Esophagus (tissue), 2 donors: Measurements from ENCODE around the gene MYH14. TPM values are rescaled to one million over a fixed set of nuclear protein-coding genes. Genes with fewer than 3 reads are reported as not detected.

Source experiments
- H3K27ac ChIP-seq, 2 donors: one replicate each; pipeline ENCODE4 v1.5.1; 2013; ENCODE audit warnings: low read depth in 2 of 2, mild to moderate bottlenecking in 2 of 2, inconsistent platforms in 1 of 2, low read length in 1 of 2, moderate library complexity in 1 of 2
- H3K27me3 ChIP-seq, 2 donors: one replicate each; pipeline ENCODE4 v1.6.1; 2013; ENCODE audit warnings: low read length in 2 of 2, control low read depth in 1 of 2, mild to moderate bottlenecking in 1 of 2; ENCODE audit not compliant: insufficient read depth in 2 of 2, control insufficient read depth in 1 of 2
- H3K36me3 ChIP-seq, 2 donors: one replicate each; pipeline ENCODE4 v1.6.1; 2013; ENCODE audit warnings: low read length in 1 of 2; ENCODE audit not compliant: control insufficient read depth in 2 of 2, insufficient read depth in 2 of 2
- H3K4me1 ChIP-seq, 2 donors: one replicate each; pipeline ENCODE4 v1.6.1; 2013; ENCODE audit warnings: low read length in 1 of 2; ENCODE audit not compliant: control insufficient read depth in 2 of 2, insufficient read depth in 2 of 2
- H3K4me3 ChIP-seq, 2 donors: one replicate each; pipeline ENCODE4 v1.5.1; 2013; ENCODE audit warnings: low read length in 2 of 2, mild to moderate bottlenecking in 2 of 2, low read depth in 1 of 2, moderate library complexity in 1 of 2
- H3K9me3 ChIP-seq, 2 donors: one replicate each; pipeline ENCODE4 v1.6.1; 2013; ENCODE audit warnings: mild to moderate bottlenecking in 2 of 2, low read depth in 1 of 2, low read length in 1 of 2, moderate library complexity in 1 of 2; ENCODE audit not compliant: control insufficient read depth in 2 of 2, insufficient read depth in 1 of 2
- WGBS, 2 donors: extraction: QIAGEN DNeasy Blood & Tissue Kit; methylation state at CpG; one replicate each; pipeline ENCODE4 v1.1.7; 2013; 5-methylcytosine and 5-hydroxymethylcytosine counted together
- polyA plus RNA-seq, 2 donors: library from polyadenylated mRNA; stranded (reverse); fragments of 200-250 nt; gene quantifications; one replicate each; pipeline ENCODE4 v1.2.3, GENCODE V29; 2013
- donor health status: healthy with polysubstance abuse.
- donor health status: Bipolar disorder and iron deficiency.

Gene MYH14
- polyA plus RNA-seq, 2 donors = 72.9 to 110 TPM

DNA sequence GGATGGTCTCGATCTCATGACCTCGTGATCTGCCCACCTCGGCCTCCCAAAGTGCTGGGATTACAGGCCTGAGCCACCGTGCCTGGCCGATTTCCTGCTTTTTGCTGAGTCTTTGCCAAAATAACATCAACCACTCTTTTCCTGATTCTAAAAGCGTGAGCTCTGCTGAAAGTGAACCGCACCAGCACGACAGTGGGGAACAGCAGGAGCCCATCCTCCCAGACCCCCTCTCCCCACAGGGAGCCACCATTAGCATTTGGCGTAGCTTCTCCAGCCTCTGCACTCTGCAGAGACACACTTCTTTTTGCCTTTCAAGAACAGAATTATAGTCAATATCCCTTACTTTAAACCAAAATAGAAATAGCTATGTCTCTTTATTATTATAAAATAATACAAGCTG is 41.3 kb downstream of the MYH14 start:
- no peaks in the 10 kb centered on the region for H3K4me1 ChIP-seq
- H3K36me3 ChIP-seq = peaks cover 0 to 8% of the 10 kb centered on the region in 2 donors
- 55 to 72% methylated on average over 9 of the region's 9 CpGs for WGBS, 2 donors
- no peak overlapping the region for H3K27ac ChIP-seq
- no peaks in the 10 kb centered on the region for H3K27me3 ChIP-seq
- peaks cover 0 to 2% of the 10 kb centered on the region in 2 donors for H3K9me3 ChIP-seq
- H3K4me3 ChIP-seq = no peak overlapping the region

DNA sequence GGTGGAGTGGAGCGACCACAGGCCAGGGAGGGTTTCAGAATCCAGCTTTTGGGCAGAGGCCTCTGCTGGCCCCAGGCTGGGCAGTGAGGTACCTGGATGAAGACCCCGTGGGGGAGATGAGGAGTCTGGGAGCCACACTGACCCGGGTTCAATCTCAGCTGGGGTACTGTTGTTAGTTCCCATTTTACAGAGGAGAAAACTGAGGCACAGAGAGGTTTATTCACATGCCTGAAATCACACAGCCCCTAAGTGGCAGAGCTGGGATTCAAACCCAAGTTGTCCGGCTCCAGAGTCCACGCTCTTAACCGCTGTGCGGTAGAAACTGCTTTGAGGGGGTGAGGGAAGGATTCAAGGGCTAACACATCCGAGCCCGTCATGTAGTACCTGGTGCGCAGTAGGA is 45.0 kb downstream of the MYH14 start:
- peaks cover 3 to 9% of the 10 kb centered on the region in 2 donors for H3K9me3 ChIP-seq
- H3K27me3 ChIP-seq = no peaks in the 10 kb centered on the region
- WGBS, 2 donors = 90 to 94% methylated on average over 10 of the region's 10 CpGs
- H3K36me3 ChIP-seq = peaks cover 0 to 11% of the 10 kb centered on the region in 2 donors
- no peak overlapping the region for H3K27ac ChIP-seq
- H3K4me1 ChIP-seq = no peaks in the 10 kb centered on the region
- H3K4me3 ChIP-seq = no peak overlapping the region

DNA sequence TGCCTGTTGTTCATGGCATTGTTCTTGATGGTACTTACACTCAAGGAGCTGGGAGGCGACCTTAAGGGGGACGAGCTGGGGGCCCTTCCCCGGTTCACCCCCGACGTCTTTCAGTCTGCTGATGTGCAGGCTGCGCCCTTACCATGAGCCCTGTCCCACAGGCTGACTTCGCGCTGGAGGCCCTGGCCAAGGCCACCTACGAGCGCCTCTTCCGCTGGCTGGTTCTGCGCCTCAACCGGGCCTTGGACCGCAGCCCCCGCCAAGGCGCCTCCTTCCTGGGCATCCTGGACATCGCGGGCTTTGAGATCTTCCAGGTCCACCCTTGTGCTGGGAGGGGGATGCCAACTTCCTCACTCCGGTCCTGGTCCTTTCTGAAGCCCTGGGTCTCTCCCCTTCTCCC is 45.4 kb downstream of the MYH14 start:
- no peak overlapping the region for H3K4me3 ChIP-seq
- WGBS, 2 donors = 90 to 91% methylated on average over 19 of the region's 19 CpGs
- H3K27me3 ChIP-seq = no peaks in the 10 kb centered on the region
- peaks cover 0 to 11% of the 10 kb centered on the region in 2 donors for H3K36me3 ChIP-seq
- H3K27ac ChIP-seq = no peak overlapping the region
- H3K4me1 ChIP-seq = no peaks in the 10 kb centered on the region
- H3K9me3 ChIP-seq = peaks cover 3 to 11% of the 10 kb centered on the region in 2 donors

DNA sequence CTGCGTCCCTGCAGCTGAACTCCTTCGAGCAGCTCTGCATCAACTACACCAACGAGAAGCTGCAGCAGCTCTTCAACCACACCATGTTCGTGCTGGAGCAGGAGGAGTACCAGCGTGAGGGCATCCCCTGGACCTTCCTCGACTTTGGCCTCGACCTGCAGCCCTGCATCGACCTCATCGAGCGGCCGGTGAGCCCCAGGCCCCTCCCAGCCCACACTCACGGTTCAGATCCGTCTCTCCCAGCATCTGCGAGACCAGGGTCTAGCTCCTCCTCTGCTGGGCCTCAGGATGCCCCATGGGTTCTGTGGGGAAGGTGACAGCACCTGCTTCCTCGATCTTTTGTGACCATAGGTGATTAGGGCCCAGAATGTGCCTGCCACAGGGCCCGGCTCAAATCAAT is 46.2 kb downstream of the MYH14 start:
- 72% methylated on average over 16 of the region's 16 CpGs for WGBS, 2 donors
- peaks cover 0 to 11% of the 10 kb centered on the region in 2 donors for H3K36me3 ChIP-seq

DNA sequence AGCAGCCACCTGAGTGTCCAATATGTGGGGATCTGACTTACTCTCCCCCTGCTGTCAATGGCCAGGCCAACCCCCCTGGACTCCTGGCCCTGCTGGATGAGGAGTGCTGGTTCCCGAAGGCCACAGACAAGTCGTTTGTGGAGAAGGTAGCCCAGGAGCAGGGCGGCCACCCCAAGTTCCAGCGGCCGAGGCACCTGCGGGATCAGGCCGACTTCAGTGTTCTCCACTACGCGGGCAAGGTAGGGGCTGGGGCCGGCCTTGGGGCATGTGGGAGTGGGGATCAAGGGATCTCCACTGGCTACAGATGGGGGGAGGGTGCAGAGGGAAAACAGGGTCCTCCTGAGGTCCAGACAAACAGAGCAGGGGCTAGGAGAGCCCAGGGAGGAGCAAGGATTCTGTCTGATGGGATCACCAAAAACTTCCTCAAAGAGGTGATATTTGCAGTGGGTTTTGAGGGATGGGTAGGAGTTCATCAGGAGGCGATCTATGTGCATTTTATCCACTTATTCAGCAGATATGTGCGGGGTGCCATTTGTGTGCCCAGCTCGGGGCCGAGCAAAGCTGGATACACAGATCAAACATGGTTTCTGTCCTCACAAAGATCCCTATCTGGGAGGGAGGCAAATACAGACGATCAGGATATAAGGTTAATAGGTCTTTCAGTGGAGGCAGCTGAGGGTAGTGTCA is 47.2 kb downstream of the MYH14 start:
- Histone ChIP-seq H3K4me3 (no peak overlapping the region), H3K27ac (no peak overlapping the region), H3K27me3 (no peaks in the 10 kb centered on the region), H3K4me1 (no peaks in the 10 kb centered on the region), H3K36me3 (peaks cover 0 to 11% of the 10 kb centered on the region in 2 donors), H3K9me3 (peaks cover 3 to 11% of the 10 kb centered on the region in 2 donors)
- WGBS, 2 donors = 92% methylated on average over 15 of the region's 15 CpGs

More for the DNA sequence above, 46.2 kb downstream of the MYH14 start:
- no peaks in the 10 kb centered on the region for H3K27me3 ChIP-seq
- no peak overlapping the region for H3K4me3 ChIP-seq
- no peaks in the 10 kb centered on the region for H3K4me1 ChIP-seq
- peaks cover 3 to 11% of the 10 kb centered on the region in 2 donors for H3K9me3 ChIP-seq
- no peak overlapping the region for H3K27ac ChIP-seq

DNA sequence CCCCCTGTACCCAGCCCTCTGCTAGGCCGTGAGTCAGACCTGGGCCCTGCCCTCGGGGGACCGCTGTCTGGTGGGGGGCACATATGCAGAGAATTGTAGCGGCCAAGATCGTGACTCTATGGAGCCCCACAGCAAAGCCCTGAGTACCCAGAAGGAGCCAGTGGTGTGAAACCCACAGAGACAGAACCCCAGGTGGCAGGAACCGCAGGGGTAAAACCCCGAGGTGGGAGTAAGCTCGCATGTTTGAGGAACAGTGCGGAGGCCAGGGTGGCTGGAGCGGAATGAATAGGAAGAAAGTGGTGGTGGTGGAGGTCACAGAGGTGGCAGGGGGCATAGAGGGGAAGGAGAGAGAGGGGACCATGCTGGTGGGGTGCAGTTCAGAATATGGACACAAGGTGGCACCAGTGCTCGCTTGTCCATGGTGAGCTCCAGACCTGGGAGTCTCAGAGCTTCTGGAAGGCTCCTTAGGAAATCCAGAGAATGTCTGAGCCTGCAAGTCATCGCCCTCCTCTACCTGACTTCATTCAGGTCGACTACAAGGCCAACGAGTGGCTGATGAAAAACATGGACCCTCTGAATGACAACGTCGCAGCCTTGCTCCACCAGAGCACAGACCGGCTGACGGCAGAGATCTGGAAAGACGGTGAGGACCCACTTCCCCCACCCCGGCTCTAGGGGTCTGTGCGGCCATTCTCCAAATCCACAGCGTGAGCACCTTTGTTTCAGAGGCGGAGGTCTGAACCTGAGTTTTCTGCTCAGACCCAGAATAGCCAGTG is 48.9 kb downstream of the MYH14 start:
- Histone ChIP-seq H3K27me3 (no peaks in the 10 kb centered on the region), H3K4me3 (no peak overlapping the region), H3K4me1 (no peaks in the 10 kb centered on the region), H3K27ac (no peak overlapping the region), H3K9me3 (peaks cover 3 to 11% of the 10 kb centered on the region in 2 donors), H3K36me3 (peaks cover 0 to 13% of the 10 kb centered on the region in 2 donors)
- 92 to 95% methylated on average over 23 of the region's 23 CpGs for WGBS, 2 donors

DNA sequence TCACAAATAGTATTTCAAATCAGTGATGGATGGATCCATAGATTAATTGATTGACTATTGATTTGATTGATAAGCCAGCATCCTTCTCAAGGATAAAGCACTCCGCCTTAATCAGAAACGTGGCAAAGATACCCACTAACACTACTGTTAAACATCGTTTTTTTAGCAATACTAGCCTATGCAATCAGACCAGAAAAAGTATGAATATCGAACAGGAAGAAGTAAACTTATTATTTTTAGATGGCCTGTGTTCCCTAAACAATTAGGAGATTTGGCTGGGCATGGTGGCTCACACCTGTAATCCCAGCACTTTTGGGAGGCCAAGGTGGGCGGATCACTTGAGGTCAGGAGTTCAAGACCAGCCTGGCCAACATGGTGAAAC is 49.5 kb downstream of the MYH14 start:
- H3K36me3 ChIP-seq = peaks cover 0 to 13% of the 10 kb centered on the region in 2 donors
- H3K9me3 ChIP-seq = peaks cover 3 to 11% of the 10 kb centered on the region in 2 donors
- no peak overlapping the region for H3K4me3 ChIP-seq
- H3K27ac ChIP-seq = no peak overlapping the region
- no peaks in the 10 kb centered on the region for H3K27me3 ChIP-seq
- WGBS, 2 donors = 86 to 91% methylated on average over 5 of the region's 5 CpGs
- no peaks in the 10 kb centered on the region for H3K4me1 ChIP-seq

DNA sequence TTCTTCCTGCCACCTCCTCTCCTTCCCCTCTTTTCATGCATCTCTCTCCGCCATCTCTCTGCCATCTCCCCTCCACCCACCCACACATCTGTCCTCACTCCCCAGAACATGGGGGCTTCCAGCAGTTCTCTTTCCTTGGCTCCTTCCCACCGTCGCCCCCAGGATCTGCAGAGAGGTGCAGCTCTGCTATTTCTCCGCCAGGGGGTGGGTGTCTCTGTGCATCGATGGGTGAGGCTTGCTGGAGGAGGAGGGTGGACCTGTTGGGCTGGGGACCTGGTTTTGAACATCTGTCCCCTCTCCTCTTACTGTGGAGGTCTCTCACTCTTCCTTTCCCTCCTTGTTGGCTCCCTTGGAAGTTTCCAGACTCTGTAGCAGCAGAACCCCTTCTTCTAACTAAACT is 51.7 kb downstream of the MYH14 start:
- H3K9me3 ChIP-seq = peaks cover 3 to 9% of the 10 kb centered on the region in 2 donors
- H3K4me1 ChIP-seq = no peaks in the 10 kb centered on the region
- no peak overlapping the region for H3K27ac ChIP-seq
- H3K36me3 ChIP-seq = peaks cover 0 to 11% of the 10 kb centered on the region in 2 donors
- H3K4me3 ChIP-seq = no peak overlapping the region
- 82% methylated on average over 5 of the region's 5 CpGs for WGBS, 2 donors
- H3K27me3 ChIP-seq = no peaks in the 10 kb centered on the region

DNA sequence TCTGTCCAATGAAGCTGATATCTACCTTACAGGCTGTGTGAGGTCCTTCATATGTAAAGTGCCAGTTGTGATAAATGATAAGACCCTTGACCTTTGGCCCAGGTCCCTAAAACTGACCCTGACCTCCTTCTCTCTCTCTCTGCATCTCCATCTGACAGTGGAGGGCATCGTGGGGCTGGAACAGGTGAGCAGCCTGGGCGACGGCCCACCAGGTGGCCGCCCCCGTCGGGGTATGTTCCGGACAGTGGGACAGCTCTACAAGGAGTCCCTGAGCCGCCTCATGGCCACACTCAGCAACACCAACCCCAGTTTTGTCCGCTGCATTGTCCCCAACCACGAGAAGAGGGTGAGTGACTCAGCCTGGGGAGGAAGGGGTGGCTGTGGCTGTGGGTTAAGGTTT is 53.7 kb downstream of the MYH14 start:
- no peak overlapping the region for H3K4me3 ChIP-seq
- H3K36me3 ChIP-seq = peaks cover 5 to 19% of the 10 kb centered on the region in 2 donors
- no peaks in the 10 kb centered on the region for H3K4me1 ChIP-seq
- H3K9me3 ChIP-seq = peaks cover 0 to 8% of the 10 kb centered on the region in 2 donors
- 90 to 91% methylated on average over 10 of the region's 10 CpGs for WGBS, 2 donors
- no peaks in the 10 kb centered on the region for H3K27me3 ChIP-seq
- H3K27ac ChIP-seq = no peak overlapping the region
